GM12878 (cell line): Measurements from ENCODE around the gene UNC5B. TPM values are rescaled to one million over a fixed set of nuclear protein-coding genes. Genes with fewer than 3 reads are reported as not detected.

Experiments used
- ATAC-seq: fragments of 200-7000 bp; cut with Tn5 transposase; 3 replicates; pipeline ENCODE4 v1.9.1; 2020; ENCODE audit warnings: mild to moderate bottlenecking, moderate library complexity
- BruUV-seq: library from RNA; stranded (reverse); fragments of 400-500 nt; replicated peaks from 2 replicates; lab custom pipeline; 2021; lab: Mats Ljungman, UMichigan
- CTCF ChIA-PET: fragments of 300-600 bp; sonication (Branson Sonifier 250); formaldehyde crosslinking; extraction: SDS; loops from one replicate; lab custom pipeline; 2021; ENCODE audit warnings: inconsistent platforms; lab: Yijun Ruan, JAX
- POLR2A ChIA-PET: fragments of 350-600 bp; formaldehyde crosslinking; extraction: SDS; loops from one replicate; lab custom pipeline; 2021; ENCODE audit warnings: inconsistent platforms; lab: Charles Lee
- RAD21 ChIA-PET: fragments of 300-600 bp; sonication (Branson Sonifier 250); formaldehyde crosslinking; loops from one replicate; lab custom pipeline; 2023; ENCODE audit warnings: antibody characterized with exemption; ENCODE audit not compliant: unreplicated experiment; lab: Charles Lee
- SMC1A ChIA-PET: fragments of 300-600 bp; sonication (Branson Sonifier 250); formaldehyde crosslinking; loops from one replicate; lab custom pipeline; 2023; ENCODE audit not compliant: unreplicated experiment, uncharacterized antibody; lab: Charles Lee
- DNase-seq: peaks from one replicate; pipeline ENCODE4 v3.0.0-alpha.2; 2011; ENCODE audit warnings: low read depth, low spot score
- FAIRE-seq: peaks from 3 replicates; lab custom pipeline; 2011; peaks lifted over from hg19 to GRCh38; lab: Jason Lieb, UNC
- H2AFZ ChIP-seq: 2 replicates; pipeline ENCODE4 v1.6.0; 2011; ENCODE audit warnings: low read depth, low read length, control low read depth; ENCODE audit not compliant: control insufficient read depth
- H3K27ac ChIP-seq: 2 replicates; pipeline ENCODE4 v1.5.1; 2011; ENCODE audit warnings: control low read depth; ENCODE audit not compliant: control insufficient read depth, insufficient read depth
- H3K27me3 ChIP-seq, 2 experiments: replicated peaks in 1 of 2; 2 replicates each; pipeline versions ENCODE4 v1.6.0 to v1.6.1; 2011; ENCODE audit warnings: low read length in 1 of 2; ENCODE audit not compliant: control insufficient read depth in 2 of 2, insufficient read depth in 2 of 2
- H3K36me3 ChIP-seq, 2 experiments: 2 replicates each; pipeline ENCODE4 v1.5.1; 2011; ENCODE audit warnings: low read length in 1 of 2; ENCODE audit not compliant: control insufficient read depth in 2 of 2, insufficient read depth in 2 of 2
- H3K4me1 ChIP-seq: 2 replicates; pipeline ENCODE4 v1.6.1; 2011; ENCODE audit warnings: mild to moderate bottlenecking, low read length, moderate library complexity, mixed read lengths; ENCODE audit not compliant: control insufficient read depth, insufficient read depth
- H3K4me2 ChIP-seq: 2 replicates; pipeline ENCODE4 v1.6.0; 2011; ENCODE audit warnings: control low read depth; ENCODE audit not compliant: control insufficient read depth, insufficient read depth
- H3K4me3 ChIP-seq: fragments of 200-600 bp; sonication (generic); 2 replicates; pipeline ENCODE4 v1.5.1; 2016
- H3K79me2 ChIP-seq: 2 replicates; pipeline ENCODE4 v1.6.0; 2011; ENCODE audit warnings: low read length; ENCODE audit not compliant: control insufficient read depth, insufficient read depth
- H3K9ac ChIP-seq: 2 replicates; pipeline ENCODE4 v1.8.0; 2011; ENCODE audit warnings: low read length, control low read depth, mixed read lengths; ENCODE audit not compliant: control insufficient read depth, insufficient read depth
- H3K9me3 ChIP-seq: replicated peaks from 3 replicates; pipeline ENCODE4 v1.5.1; 2011; ENCODE audit warnings: mild to moderate bottlenecking, low read length; ENCODE audit not compliant: control insufficient read depth, insufficient read depth
- H4K20me1 ChIP-seq: 2 replicates; pipeline ENCODE4 v1.6.0; 2011; ENCODE audit not compliant: control insufficient read depth, insufficient read depth
- BACH1 ChIP-seq: fragments of 450-650 bp; IDR thresholded peaks from 2 replicates; pipeline ENCODE4 v1.6.1; 2017; ENCODE audit warnings: mild to moderate bottlenecking, borderline replicate concordance
- JUND ChIP-seq: IDR thresholded peaks from 2 replicates; pipeline ENCODE4 v1.6.1; 2012; ENCODE audit warnings: low read depth, mild to moderate bottlenecking, low read length, improper control_type of control experiment, moderate library complexity
- MEF2B ChIP-seq: fragments of 450-650 bp; IDR thresholded peaks from 2 replicates; pipeline ENCODE4 v1.6.1; 2018; ENCODE audit warnings: mild to moderate bottlenecking, moderate library complexity; ENCODE audit not compliant: partially characterized antibody, poor library complexity, severe bottlenecking
- MYB ChIP-seq: fragments of 150-350 bp; IDR thresholded peaks from 2 replicates; pipeline ENCODE4 v1.6.1; 2014; ENCODE audit warnings: mild to moderate bottlenecking, low read depth, low read length, borderline replicate concordance
- NFIC ChIP-seq: IDR thresholded peaks from 2 replicates; pipeline ENCODE4 v1.6.1; 2012; ENCODE audit warnings: low read depth, mild to moderate bottlenecking, inconsistent platforms, low read length, moderate library complexity
- NR2C2 ChIP-seq: IDR thresholded peaks from 2 replicates; pipeline ENCODE4 v1.6.1; 2011; ENCODE audit warnings: borderline replicate concordance, low read depth; ENCODE audit not compliant: control insufficient read depth, insufficient read length
- SMARCA5 ChIP-seq: fragments of 450-650 bp; IDR thresholded peaks from 2 replicates; pipeline ENCODE4 v1.6.1; 2017; ENCODE audit warnings: mild to moderate bottlenecking
- TAF1 ChIP-seq: IDR thresholded peaks from 2 replicates; pipeline ENCODE4 v1.6.1; 2011; ENCODE audit warnings: mild to moderate bottlenecking, low read depth, low read length, borderline replicate concordance
- WGBS: methylation state at CpG from one replicate; pipeline ENCODE4 v1.1.6; 2016; ENCODE audit warnings: low lambda C conversion rate; ENCODE audit not compliant: insufficient replicate concordance, insufficient coverage; ENCODE audit errors: missing lambda C conversion rate; 5-methylcytosine and 5-hydroxymethylcytosine counted together
- in situ Hi-C: fragments of 300-500 bp; cut with MboI; formaldehyde crosslinking; loops from 9 replicates; pipeline ENCODE4 v1.14.3; 2018; ENCODE audit warnings: mixed read lengths
- intact Hi-C: fragments of 100-400 bp; cut with micrococcal nuclease; formaldehyde crosslinking; loops from one replicate; pipeline ENCODE4 v1.14.2; 2022; ENCODE audit not compliant: unreplicated experiment
- polyA plus RNA-seq, 11 experiments: library from polyadenylated mRNA; depleted of rRNA in 4 of 11; unstranded in 6 of 11; stranded (reverse) in 5 of 11; fragments of >200 nt; fragmentation: Nextera tagmentation in 4 of 11; fragmentation: Illumina TruSeq in 1 of 11; extraction: Ambion mirVana in 4 of 11; extraction: Trizol in 1 of 11; gene quantifications; 1 replicate in 1 of 11; 2 replicates in 10 of 11; pipeline versions ENCODE4 v1.2.1 to v1.2.3, GENCODE V29; 2011 to 2016; ENCODE audit warnings: inconsistent platforms in 2 of 11, missing spikeins in 2 of 11, low read depth in 1 of 11
- total RNA-seq, 4 experiments: library from RNA; depleted of rRNA in 3 of 4; stranded (reverse); fragments of >200 nt in 3 of 4; fragmentation: Illumina TruSeq in 1 of 4; extraction: Trizol in 1 of 4; gene quantifications; 2 replicates each; pipeline versions ENCODE4 v1.2.1 to v1.2.3, GENCODE V29; 2013 to 2021
- TF ChIP-seq, protein P1 (sequence below): fragments of 450-650 bp; IDR thresholded peaks from 2 replicates; pipeline ENCODE4 v1.6.1; 2016; ENCODE audit warnings: mild to moderate bottlenecking, moderate library complexity, borderline replicate concordance

UNC5B gene
- total and polyA plus RNA-seq, 10 of the 15 experiments (the other 5 are each of a cell fraction or from before 2014, with no cell fraction given): 0.03 to 0.08 TPM; not detected in 8

DNA sequence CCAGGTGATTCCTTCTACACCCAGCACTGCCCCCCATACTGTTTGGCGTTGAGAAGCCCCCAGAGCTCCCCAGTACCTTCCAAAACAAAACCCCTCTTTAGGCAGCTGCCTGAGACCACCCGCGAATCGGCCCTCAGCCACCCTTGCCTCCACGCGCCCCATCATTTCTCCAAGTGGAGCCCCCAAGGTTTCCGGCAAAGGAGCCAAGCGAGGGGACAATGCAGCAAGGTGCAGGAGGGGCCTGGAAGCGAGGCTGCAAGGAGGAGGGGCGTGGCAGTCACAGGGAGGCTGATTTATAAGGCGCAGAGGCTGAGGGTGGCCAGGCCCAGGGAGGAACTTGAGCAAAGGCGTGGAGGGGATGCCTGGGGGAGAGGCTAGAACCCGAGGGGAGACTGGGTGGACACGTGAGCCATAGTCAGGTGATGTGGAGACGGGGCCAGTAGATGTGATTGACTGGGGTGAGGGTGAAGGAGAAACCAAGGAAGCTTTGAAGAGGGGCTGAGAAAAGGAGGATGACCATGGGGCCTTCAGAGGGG lies 122.9 kb downstream of the UNC5B start:
- Histone ChIP-seq H3K9ac (no peak overlapping the region), H3K4me3 (no peak overlapping the region), H2AFZ (no peak overlapping the region), H3K36me3 (no peaks in the 10 kb centered on the region), H3K9me3 (no peaks in the 10 kb centered on the region), H4K20me1 (no peaks in the 10 kb centered on the region), H3K4me1 (peaks cover 7% of the 10 kb centered on the region), H3K27me3 (no peaks in the 10 kb centered on the region), H3K79me2 (no peaks in the 10 kb centered on the region), H3K4me2 (no peak overlapping the region), H3K27ac (no peak overlapping the region)
- intact Hi-C loops: no loop called here
- CTCF ChIA-PET: interaction anchor here (0.7 to 1.1 kb wide), 2 partner anchors 49 to 232 kb away, joined by 3 read pairs; no protein-coding TSS in a partner anchor
- RAD21 ChIA-PET: interaction anchor here (1.0 kb wide), 1 partner anchor 38 kb away, joined by 3 read pairs; no protein-coding TSS in a partner anchor
- SMC1A ChIA-PET: interaction anchor here (1.1 to 1.5 kb wide), 2 partner anchors 38 to 234 kb away, joined by 3 to 8 read pairs; no protein-coding TSS in a partner anchor
- ATAC-seq: no peak
- TF ChIP-seq, protein P1, sequence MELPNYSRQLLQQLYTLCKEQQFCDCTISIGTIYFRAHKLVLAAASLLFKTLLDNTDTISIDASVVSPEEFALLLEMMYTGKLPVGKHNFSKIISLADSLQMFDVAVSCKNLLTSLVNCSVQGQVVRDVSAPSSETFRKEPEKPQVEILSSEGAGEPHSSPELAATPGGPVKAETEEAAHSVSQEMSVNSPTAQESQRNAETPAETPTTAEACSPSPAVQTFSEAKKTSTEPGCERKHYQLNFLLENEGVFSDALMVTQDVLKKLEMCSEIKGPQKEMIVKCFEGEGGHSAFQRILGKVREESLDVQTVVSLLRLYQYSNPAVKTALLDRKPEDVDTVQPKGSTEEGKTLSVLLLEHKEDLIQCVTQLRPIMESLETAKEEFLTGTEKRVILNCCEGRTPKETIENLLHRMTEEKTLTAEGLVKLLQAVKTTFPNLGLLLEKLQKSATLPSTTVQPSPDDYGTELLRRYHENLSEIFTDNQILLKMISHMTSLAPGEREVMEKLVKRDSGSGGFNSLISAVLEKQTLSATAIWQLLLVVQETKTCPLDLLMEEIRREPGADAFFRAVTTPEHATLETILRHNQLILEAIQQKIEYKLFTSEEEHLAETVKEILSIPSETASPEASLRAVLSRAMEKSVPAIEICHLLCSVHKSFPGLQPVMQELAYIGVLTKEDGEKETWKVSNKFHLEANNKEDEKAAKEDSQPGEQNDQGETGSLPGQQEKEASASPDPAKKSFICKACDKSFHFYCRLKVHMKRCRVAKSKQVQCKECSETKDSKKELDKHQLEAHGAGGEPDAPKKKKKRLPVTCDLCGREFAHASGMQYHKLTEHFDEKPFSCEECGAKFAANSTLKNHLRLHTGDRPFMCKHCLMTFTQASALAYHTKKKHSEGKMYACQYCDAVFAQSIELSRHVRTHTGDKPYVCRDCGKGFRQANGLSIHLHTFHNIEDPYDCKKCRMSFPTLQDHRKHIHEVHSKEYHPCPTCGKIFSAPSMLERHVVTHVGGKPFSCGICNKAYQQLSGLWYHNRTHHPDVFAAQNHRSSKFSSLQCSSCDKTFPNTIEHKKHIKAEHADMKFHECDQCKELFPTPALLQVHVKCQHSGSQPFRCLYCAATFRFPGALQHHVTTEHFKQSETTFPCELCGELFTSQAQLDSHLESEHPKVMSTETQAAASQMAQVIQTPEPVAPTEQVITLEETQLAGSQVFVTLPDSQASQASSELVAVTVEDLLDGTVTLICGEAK: no peak
- TF ChIP-seq NR2C2 (no peak), NFIC (no peak), MYB (no peak), BACH1 (no peak), SMARCA5 (no peak), JUND (no peak), MEF2B (no peak), TAF1 (no peak)
- DNase-seq: no peak
- in situ Hi-C loops: no loop called here
- BruUV-seq: no TSS peak
- no peak for FAIRE-seq
- 47% methylated on average over 15 of the region's 15 CpGs for WGBS
- POLR2A ChIA-PET: interaction anchor here (0.9 to 1.7 kb wide), 2 partner anchors 12 to 38 kb away, joined by 3 to 6 read pairs; no protein-coding TSS in a partner anchor
